H9 (cell line): Measurements from ENCODE around the gene CNOT6. TPM values are rescaled to one million over a fixed set of nuclear protein-coding genes. Genes with fewer than 3 reads are reported as not detected.

Experiments
- DNase-seq: peaks from one replicate; pipeline ENCODE4 v3.0.0-alpha.2; 2017
- H2AFZ ChIP-seq: one replicate; pipeline ENCODE4 v1.6.1; 2013; ENCODE audit warnings: mild to moderate bottlenecking, low read length, control low read depth, moderate library complexity
- H2AK5ac ChIP-seq: 2 replicates; pipeline ENCODE4 v1.6.1; 2013; ENCODE audit warnings: low read length, control low read depth, mixed read lengths; ENCODE audit not compliant: insufficient read length
- H2BK120ac ChIP-seq: one replicate; pipeline ENCODE4 v1.6.1; 2013; ENCODE audit warnings: low read depth, mild to moderate bottlenecking, low read length, control low read depth, inconsistent platforms; ENCODE audit not compliant: poor library complexity, severe bottlenecking
- H2BK12ac ChIP-seq: 2 replicates; pipeline ENCODE4 v1.6.1; 2013; ENCODE audit warnings: low read length, control low read depth, mixed read lengths, low read depth; ENCODE audit not compliant: insufficient read length
- H2BK15ac ChIP-seq: 2 replicates; pipeline ENCODE4 v1.6.1; 2013; ENCODE audit warnings: low read depth, low read length, control low read depth
- H2BK20ac ChIP-seq: one replicate; pipeline ENCODE4 v1.6.1; 2013; ENCODE audit warnings: low read depth, mild to moderate bottlenecking, low read length, control low read depth, inconsistent platforms; ENCODE audit not compliant: poor library complexity, severe bottlenecking
- H2BK5ac ChIP-seq: 2 replicates; pipeline ENCODE4 v1.6.1; 2013; ENCODE audit warnings: low read length, control low read depth, mixed read lengths; ENCODE audit not compliant: insufficient read length
- H3K14ac ChIP-seq: 2 replicates; pipeline ENCODE4 v1.6.1; 2013; ENCODE audit warnings: low read length, control low read depth; ENCODE audit not compliant: insufficient read depth
- H3K18ac ChIP-seq: 2 replicates; pipeline ENCODE4 v1.6.1; 2013; ENCODE audit warnings: low read depth, mild to moderate bottlenecking, mixed read lengths, low read length, control low read depth; ENCODE audit not compliant: insufficient read length
- H3K23ac ChIP-seq: 2 replicates; pipeline ENCODE4 v1.6.1; 2013; ENCODE audit warnings: low read length, control low read depth, mixed read lengths, low read depth; ENCODE audit not compliant: insufficient read length
- H3K23me2 ChIP-seq: 2 replicates; pipeline ENCODE4 v1.6.1; 2013; ENCODE audit warnings: low read depth, mild to moderate bottlenecking, mixed read lengths, low read length, control low read depth; ENCODE audit not compliant: insufficient read length, poor library complexity, severe bottlenecking
- H3K27ac ChIP-seq: 2 replicates; pipeline ENCODE4 v1.5.1; 2013; ENCODE audit warnings: low read length, control low read depth, mixed read lengths, low read depth; ENCODE audit not compliant: insufficient read length
- H3K27me3 ChIP-seq: 2 replicates; pipeline ENCODE4 v1.6.1; 2013; ENCODE audit warnings: low read length, control low read depth, inconsistent platforms; ENCODE audit not compliant: insufficient read depth
- H3K4ac ChIP-seq: 2 replicates; pipeline ENCODE4 v1.6.1; 2013; ENCODE audit warnings: low read depth, mild to moderate bottlenecking, control low read depth, inconsistent platforms, low read length, moderate library complexity
- H3K4me1 ChIP-seq: 2 replicates; pipeline ENCODE4 v1.6.1; 2013; ENCODE audit warnings: low read length, control low read depth, inconsistent platforms; ENCODE audit not compliant: insufficient read depth
- H3K4me2 ChIP-seq: 2 replicates; pipeline ENCODE4 v1.6.1; 2013; ENCODE audit warnings: low read length, control low read depth, mixed read lengths; ENCODE audit not compliant: insufficient read length, insufficient read depth
- H3K56ac ChIP-seq: 2 replicates; pipeline ENCODE4 v1.6.1; 2013; ENCODE audit warnings: low read depth, mild to moderate bottlenecking, mixed read lengths, low read length, control low read depth; ENCODE audit not compliant: insufficient read length
- H3K79me1 ChIP-seq: 2 replicates; pipeline ENCODE4 v1.6.1; 2013; ENCODE audit warnings: low read depth, mild to moderate bottlenecking, moderate library complexity, low read length, control low read depth, inconsistent platforms; ENCODE audit not compliant: insufficient read depth, poor library complexity, severe bottlenecking
- H3K79me2 ChIP-seq: 2 replicates; pipeline ENCODE4 v1.6.1; 2013; ENCODE audit warnings: low read length, control low read depth, inconsistent platforms; ENCODE audit not compliant: insufficient read depth
- H3K9ac ChIP-seq: 2 replicates; pipeline ENCODE4 v1.6.1; 2013; ENCODE audit warnings: low read length, control low read depth, mixed read lengths; ENCODE audit not compliant: insufficient read length; ENCODE audit errors: extremely low read depth
- H3K9me3 ChIP-seq: one replicate; pipeline ENCODE4 v1.6.1; 2013; ENCODE audit warnings: low read depth, low read length, inconsistent platforms; ENCODE audit not compliant: control insufficient read depth
- H3T11ph ChIP-seq: one replicate; pipeline ENCODE4 v1.6.1; 2013; ENCODE audit warnings: mild to moderate bottlenecking, low read length, control low read depth, inconsistent platforms
- H4K20me1 ChIP-seq: one replicate; pipeline ENCODE4 v1.6.1; 2013; ENCODE audit not compliant: control insufficient read depth, insufficient read length, insufficient read depth
- H4K5ac ChIP-seq: 2 replicates; pipeline ENCODE4 v1.6.1; 2013; ENCODE audit warnings: low read depth, mild to moderate bottlenecking, mixed read lengths, low read length, control low read depth; ENCODE audit not compliant: insufficient read length
- H4K8ac ChIP-seq: replicated peaks from 2 replicates; pipeline ENCODE4 v1.6.1; 2013; ENCODE audit warnings: low read length, control low read depth, mixed read lengths, low read depth; ENCODE audit not compliant: insufficient read length
- H4K91ac ChIP-seq: 2 replicates; pipeline ENCODE4 v1.6.1; 2013; ENCODE audit warnings: low read depth, mild to moderate bottlenecking, moderate library complexity, mixed read lengths, low read length, control low read depth; ENCODE audit not compliant: insufficient read length
- H3K27ac Mint-ChIP-seq, 3 experiments: 2 replicates in 2 of 3; 3 replicates in 1 of 3; pipeline ENCODE4 v1.8.0; 2020 to 2021; ENCODE audit warnings: mixed read lengths in 3 of 3, mild to moderate bottlenecking in 1 of 3, moderate library complexity in 1 of 3
- H3K27me3 Mint-ChIP-seq: 2 replicates; pipeline ENCODE4 v1.8.0; 2021; ENCODE audit warnings: low read depth, mild to moderate bottlenecking, moderate library complexity, mixed read lengths
- H3K36me3 Mint-ChIP-seq, 3 experiments: 2 replicates in 2 of 3; 3 replicates in 1 of 3; pipeline ENCODE4 v1.8.0; 2020 to 2021; ENCODE audit warnings: low read depth in 3 of 3, mixed read lengths in 3 of 3; ENCODE audit not compliant: insufficient read depth in 1 of 3
- H3K4me1 Mint-ChIP-seq, 2 experiments: 2 replicates each; pipeline ENCODE4 v1.8.0; 2020; ENCODE audit warnings: mixed read lengths in 2 of 2
- H3K4me3 Mint-ChIP-seq, 2 experiments: 2 replicates in 1 of 2; 3 replicates in 1 of 2; pipeline ENCODE4 v1.8.0; 2020 to 2021; ENCODE audit warnings: mild to moderate bottlenecking in 2 of 2, mixed read lengths in 2 of 2, moderate library complexity in 1 of 2
- H3K9me3 Mint-ChIP-seq, 2 experiments: 2 replicates in 1 of 2; 3 replicates in 1 of 2; pipeline ENCODE4 v1.8.0; 2020; ENCODE audit warnings: mild to moderate bottlenecking in 2 of 2, mixed read lengths in 2 of 2, moderate library complexity in 1 of 2
- WGBS: extraction: QIAGEN DNeasy Blood & Tissue Kit; methylation state at CpG from one replicate; pipeline ENCODE4 v1.1.7; 2013; ENCODE audit warnings: missing lambda C conversion rate, low lambda C conversion rate, mixed read lengths; ENCODE audit not compliant: insufficient read length; ENCODE audit errors: extremely low coverage; 5-methylcytosine and 5-hydroxymethylcytosine counted together
- total RNA-seq: library from RNA; stranded (reverse); gene quantifications from 2 replicates; pipeline ENCODE4 v1.2.1, GENCODE V29; 2021
- TF ChIP-seq, protein P1 (sequence below): fragments of 200-600 bp; sonication (generic); conservative IDR thresholded peaks from 3 replicates; pipeline ENCODE4 v1.8.0; 2021; ENCODE audit warnings: antibody characterized with exemption, mild to moderate bottlenecking

CNOT6 gene
- total RNA-seq, 1 experiment from 2014 or later = 45.0 TPM

DNA sequence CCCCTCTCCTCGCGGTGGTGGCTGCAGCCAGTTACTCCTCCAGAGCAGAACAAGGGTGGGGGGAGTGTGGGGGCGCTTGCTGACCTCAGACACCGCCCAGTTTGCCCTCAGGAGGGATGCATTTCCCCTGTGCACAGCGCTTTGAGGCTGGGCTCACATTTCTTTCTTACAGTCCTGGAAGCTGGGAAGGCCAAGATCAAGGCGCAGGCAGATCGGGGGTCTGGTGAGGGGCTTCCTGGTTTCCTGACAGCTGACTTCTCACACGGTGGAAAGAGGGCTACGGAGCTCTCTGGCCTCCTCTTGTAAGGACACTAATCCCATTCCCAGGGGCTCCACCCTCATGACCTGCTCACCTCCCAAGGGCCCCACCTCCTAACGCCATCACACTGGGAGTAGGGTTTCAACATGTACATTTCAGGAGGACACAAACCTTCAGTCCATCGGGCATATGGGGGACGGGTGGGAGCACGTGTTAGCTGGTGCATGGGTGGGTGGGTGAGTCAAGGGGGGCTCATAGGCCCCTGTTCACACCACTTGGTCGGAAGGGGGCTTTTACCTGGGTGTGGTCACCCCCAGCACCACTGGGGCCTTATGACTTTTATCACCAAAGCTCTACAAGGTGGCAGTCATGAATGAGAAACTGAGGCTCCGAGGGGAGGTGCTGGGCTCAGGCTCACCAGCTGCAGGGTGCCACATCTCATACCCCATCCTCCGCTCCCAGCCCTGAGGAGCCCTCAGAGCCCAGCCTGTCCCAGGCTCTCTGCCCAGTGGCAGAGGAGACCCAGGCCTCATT, 104.8 kb downstream of the CNOT6 start:
- Histone ChIP-seq H4K5ac (no peak overlapping the region), H3K79me2 (no peaks in the 10 kb centered on the region), H3K4me1 (no peaks in the 10 kb centered on the region), H2AK5ac (no peak overlapping the region), H2BK120ac (no peak overlapping the region), H2BK12ac (no peak overlapping the region), H3K23me2 (no peaks in the 10 kb centered on the region), H3K4me2 (no peak overlapping the region), H4K20me1 (no peaks in the 10 kb centered on the region), H2BK15ac (no peak overlapping the region), H3T11ph (no peak overlapping the region), H3K9ac (no peak overlapping the region), H3K4ac (no peak overlapping the region), H3K14ac (no peak overlapping the region; the same call in 1 of the 2 replicates), H3K27ac (no peak overlapping the region), H2BK5ac (no peak overlapping the region), H2AFZ (no peak overlapping the region), H3K9me3 (no peaks in the 10 kb centered on the region), H3K27me3 (no peaks in the 10 kb centered on the region), H3K23ac (no peak overlapping the region), H2BK20ac (no peak overlapping the region), H3K79me1 (no peaks in the 10 kb centered on the region), H3K56ac (no peak overlapping the region), H3K18ac (no peak overlapping the region), H4K91ac (no peak overlapping the region), H4K8ac (no peak overlapping the region)
- whole genome bisulfite sequencing = no CpG with 5 or more reads among the region's 16 CpGs
- Mint-ChIP-seq H3K36me3 (no peaks in the 10 kb centered on the region), H3K4me3 (no peak overlapping the region), H3K4me1 (peaks cover 0 to 6% of the 10 kb centered on the region in 2 experiments; a peak in 2 of 4 replicates), H3K27me3 (peaks cover 7% of the 10 kb centered on the region), H3K9me3 (no peaks in the 10 kb centered on the region), H3K27ac (no peak overlapping the region)
- TF ChIP-seq, protein P1, sequence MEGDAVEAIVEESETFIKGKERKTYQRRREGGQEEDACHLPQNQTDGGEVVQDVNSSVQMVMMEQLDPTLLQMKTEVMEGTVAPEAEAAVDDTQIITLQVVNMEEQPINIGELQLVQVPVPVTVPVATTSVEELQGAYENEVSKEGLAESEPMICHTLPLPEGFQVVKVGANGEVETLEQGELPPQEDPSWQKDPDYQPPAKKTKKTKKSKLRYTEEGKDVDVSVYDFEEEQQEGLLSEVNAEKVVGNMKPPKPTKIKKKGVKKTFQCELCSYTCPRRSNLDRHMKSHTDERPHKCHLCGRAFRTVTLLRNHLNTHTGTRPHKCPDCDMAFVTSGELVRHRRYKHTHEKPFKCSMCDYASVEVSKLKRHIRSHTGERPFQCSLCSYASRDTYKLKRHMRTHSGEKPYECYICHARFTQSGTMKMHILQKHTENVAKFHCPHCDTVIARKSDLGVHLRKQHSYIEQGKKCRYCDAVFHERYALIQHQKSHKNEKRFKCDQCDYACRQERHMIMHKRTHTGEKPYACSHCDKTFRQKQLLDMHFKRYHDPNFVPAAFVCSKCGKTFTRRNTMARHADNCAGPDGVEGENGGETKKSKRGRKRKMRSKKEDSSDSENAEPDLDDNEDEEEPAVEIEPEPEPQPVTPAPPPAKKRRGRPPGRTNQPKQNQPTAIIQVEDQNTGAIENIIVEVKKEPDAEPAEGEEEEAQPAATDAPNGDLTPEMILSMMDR = no peak
- DNase-seq = no peak
